Uterus (tissue), 2 donors: Measurements from ENCODE around the gene CEP250.

Source experiments
- POLR2A ChIP-seq, 2 donors: fragments of 450-650 bp; IDR thresholded peaks; one replicate each; pipeline ENCODE4 v1.6.1; 2016; ENCODE audit warnings: antibody characterized with exemption in 2 of 2, mild to moderate bottlenecking in 1 of 2, moderate library complexity in 1 of 2
- TF ChIP-seq, protein P1 (sequence below), 4 experiments: fragments of 200-600 bp in 2 of 4; fragments of 450-650 bp in 2 of 4; sonication (generic) in 2 of 4; IDR thresholded peaks; one replicate each; pipeline ENCODE4 v1.5.1; 2016 to 2019; ENCODE audit warnings: antibody characterized with exemption in 4 of 4, mild to moderate bottlenecking in 2 of 4, moderate library complexity in 1 of 4

DNA sequence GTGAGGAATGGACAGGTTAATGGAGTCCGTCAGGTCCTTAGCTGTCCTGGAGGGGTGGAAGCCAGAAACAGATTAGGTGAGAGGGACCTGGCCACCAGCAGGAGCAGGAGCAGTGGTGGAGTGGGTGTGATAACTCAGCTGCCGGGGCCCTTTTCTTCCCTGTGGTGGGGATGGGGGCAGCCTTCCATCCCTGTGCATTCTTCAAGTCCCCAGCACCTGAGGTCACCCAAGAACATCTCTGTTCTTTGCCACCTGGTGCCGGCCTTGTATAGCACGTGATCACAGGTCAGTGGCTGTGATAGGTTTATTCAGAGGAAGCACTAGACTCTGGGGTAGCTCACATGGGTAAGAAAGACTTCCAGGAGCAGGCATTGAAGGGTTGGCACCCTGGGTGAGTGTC lies 103.1 kb downstream of the CEP250 start:
- TF ChIP-seq, protein P1, sequence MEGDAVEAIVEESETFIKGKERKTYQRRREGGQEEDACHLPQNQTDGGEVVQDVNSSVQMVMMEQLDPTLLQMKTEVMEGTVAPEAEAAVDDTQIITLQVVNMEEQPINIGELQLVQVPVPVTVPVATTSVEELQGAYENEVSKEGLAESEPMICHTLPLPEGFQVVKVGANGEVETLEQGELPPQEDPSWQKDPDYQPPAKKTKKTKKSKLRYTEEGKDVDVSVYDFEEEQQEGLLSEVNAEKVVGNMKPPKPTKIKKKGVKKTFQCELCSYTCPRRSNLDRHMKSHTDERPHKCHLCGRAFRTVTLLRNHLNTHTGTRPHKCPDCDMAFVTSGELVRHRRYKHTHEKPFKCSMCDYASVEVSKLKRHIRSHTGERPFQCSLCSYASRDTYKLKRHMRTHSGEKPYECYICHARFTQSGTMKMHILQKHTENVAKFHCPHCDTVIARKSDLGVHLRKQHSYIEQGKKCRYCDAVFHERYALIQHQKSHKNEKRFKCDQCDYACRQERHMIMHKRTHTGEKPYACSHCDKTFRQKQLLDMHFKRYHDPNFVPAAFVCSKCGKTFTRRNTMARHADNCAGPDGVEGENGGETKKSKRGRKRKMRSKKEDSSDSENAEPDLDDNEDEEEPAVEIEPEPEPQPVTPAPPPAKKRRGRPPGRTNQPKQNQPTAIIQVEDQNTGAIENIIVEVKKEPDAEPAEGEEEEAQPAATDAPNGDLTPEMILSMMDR (IDR thresholded peaks at IDR 0.05) = no peak
- no peak for TF ChIP-seq POLR2A (IDR thresholded peaks at IDR 0.05)
